NCI-H2107 treated with DMSO at 0.1 percent for 48 hours (cell line): Measurements from ENCODE around the gene ARMC6.
"Not testable (repeated sequence)": the region's sequence is repeated elsewhere in the genome, so short reads cannot be mapped to it uniquely, and the experiment has no call there.

Experiments used
- DNase-seq: peaks from one replicate; lab custom pipeline; 2025; ENCODE audit not compliant: unreplicated experiment; lab: John Stamatoyannopoulos, UW

Gene ARMC6

DNA sequence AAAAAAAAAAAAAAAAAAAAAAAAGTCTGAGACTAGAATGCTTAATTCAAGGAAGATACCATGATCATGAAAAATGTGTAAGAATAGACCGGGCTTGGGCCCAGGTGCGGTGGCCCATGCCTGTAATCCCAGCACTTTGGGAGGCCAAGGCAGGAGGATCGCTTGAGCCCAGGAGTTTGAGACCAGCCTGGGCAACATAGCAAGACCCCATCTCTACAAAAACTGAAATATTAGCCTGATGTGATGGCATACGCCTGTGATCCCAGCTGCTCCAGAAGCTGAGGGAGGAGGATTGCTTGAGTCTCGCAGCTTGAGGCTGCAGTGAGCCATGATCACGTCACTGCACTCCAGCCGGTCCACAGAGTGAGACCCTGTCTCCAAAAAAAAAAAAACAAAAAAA, 73.5 kb downstream of the ARMC6 start:
- not testable (repeated sequence) for DNase-seq

GRCh38 chr19:19107654-19108053, 74.3 kb downstream of the ARMC6 start:
- no peak for DNase-seq
